NCI-H2227 (cell line): ENCODE measurements around the gene HLA-DRB5.
"Not testable (repeated sequence)": the region's sequence is repeated elsewhere in the genome, so short reads cannot be mapped to it uniquely, and the experiment has no call there.

Experiments
- DNase-seq: peaks from one replicate; lab custom pipeline; 2025; ENCODE audit not compliant: unreplicated experiment; lab: John Stamatoyannopoulos, UW

The HLA-DRB5 gene

GRCh38 chr6:32517654-32518445 lies 12.2 kb downstream of the HLA-DRB5 start:
- no peak for DNase-seq

- no peak for DNase-seq
Observed at GRCh38 chr6:32501016-32501415, 29.1 kb downstream of the HLA-DRB5 start.

- DNase-seq: no peak
Observed at GRCh38 chr6:32492351-32492750, 37.7 kb downstream of the HLA-DRB5 start.

GRCh38 chr6:32491700-32492099 lies 38.4 kb downstream of the HLA-DRB5 start:
- DNase-seq: no peak

- no peak for DNase-seq
Observed at GRCh38 chr6:32488083-32488482, 42.0 kb downstream of the HLA-DRB5 start.

GRCh38 chr6:32484614-32484998 lies 45.5 kb downstream of the HLA-DRB5 start:
- DNase-seq: no peak

- no peak for DNase-seq
Observed at GRCh38 chr6:32483968-32484613, 46.0 kb downstream of the HLA-DRB5 start.

- no peak for DNase-seq
Observed at GRCh38 chr6:32475392-32476206, 54.5 kb downstream of the HLA-DRB5 start.

- not testable (repeated sequence) for DNase-seq
Observed at GRCh38 chr6:32473376-32474348, 56.4 kb downstream of the HLA-DRB5 start.

- DNase-seq: no peak
Observed at GRCh38 chr6:32472781-32473375, 57.2 kb downstream of the HLA-DRB5 start.

GRCh38 chr6:32467743-32468503 lies 62.2 kb downstream of the HLA-DRB5 start:
- DNase-seq: not testable (repeated sequence)
